ENCODE measurements around the gene MDM4. TPM values are rescaled to one million over a fixed set of nuclear protein-coding genes. Genes with fewer than 3 reads are reported as not detected.
A peak's percentile ranks its signal among the peaks of the same experiment; 100 is the strongest.

Gene MDM4
- total RNA-seq, 4 donors from 2014 or later = 21.6 to 51.1 (median 28.5) TPM

DNA sequence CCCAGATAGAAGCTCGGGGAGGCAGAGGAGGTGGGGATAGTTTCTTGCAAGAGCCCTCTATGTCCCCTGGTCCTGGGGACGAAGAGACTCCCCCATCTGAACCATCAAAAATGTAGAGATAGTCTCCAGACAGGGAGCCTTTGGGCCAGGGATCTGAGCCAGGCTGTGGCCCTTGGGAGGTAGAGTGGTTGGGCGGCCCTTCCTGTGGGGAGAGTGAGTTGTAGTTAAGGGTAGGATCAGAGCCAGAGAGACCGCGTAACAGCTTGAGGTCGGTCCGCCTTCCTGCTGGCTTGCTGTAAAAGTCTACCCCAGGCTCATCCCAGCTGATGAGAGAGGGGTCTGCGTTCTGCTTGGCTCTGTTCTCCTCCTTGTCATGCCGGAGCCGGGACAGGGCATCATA is 46.9 kb upstream of the MDM4 start:
- H3K4me1 ChIP-seq = peaks cover 40 to 50% (median 46%) of the 10 kb centered on the region in 4 donors
- TF ChIP-seq POLR2A (IDR thresholded peaks at IDR 0.05; ENCODE audit: low read depth) (no peak), POLR2AphosphoS5 (IDR thresholded peaks at IDR 0.05) (no peak), EP300 (IDR thresholded peaks at IDR 0.05) (no peak)
- TF ChIP-seq, protein P1, sequence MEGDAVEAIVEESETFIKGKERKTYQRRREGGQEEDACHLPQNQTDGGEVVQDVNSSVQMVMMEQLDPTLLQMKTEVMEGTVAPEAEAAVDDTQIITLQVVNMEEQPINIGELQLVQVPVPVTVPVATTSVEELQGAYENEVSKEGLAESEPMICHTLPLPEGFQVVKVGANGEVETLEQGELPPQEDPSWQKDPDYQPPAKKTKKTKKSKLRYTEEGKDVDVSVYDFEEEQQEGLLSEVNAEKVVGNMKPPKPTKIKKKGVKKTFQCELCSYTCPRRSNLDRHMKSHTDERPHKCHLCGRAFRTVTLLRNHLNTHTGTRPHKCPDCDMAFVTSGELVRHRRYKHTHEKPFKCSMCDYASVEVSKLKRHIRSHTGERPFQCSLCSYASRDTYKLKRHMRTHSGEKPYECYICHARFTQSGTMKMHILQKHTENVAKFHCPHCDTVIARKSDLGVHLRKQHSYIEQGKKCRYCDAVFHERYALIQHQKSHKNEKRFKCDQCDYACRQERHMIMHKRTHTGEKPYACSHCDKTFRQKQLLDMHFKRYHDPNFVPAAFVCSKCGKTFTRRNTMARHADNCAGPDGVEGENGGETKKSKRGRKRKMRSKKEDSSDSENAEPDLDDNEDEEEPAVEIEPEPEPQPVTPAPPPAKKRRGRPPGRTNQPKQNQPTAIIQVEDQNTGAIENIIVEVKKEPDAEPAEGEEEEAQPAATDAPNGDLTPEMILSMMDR (IDR thresholded peaks at IDR 0.05) = no peak
- peaks cover 0 to 31% (median 8%) of the 10 kb centered on the region in 4 donors for H3K36me3 ChIP-seq
- intact Hi-C loops (cut with DNase I) = no loop called here
- H3K27ac ChIP-seq (replicated peaks in 1 of 4) = peak overlapping the region in 2 of 4 donors; percentile 9 to 19
- no peak overlapping the region for H3K4me3 ChIP-seq
- no peak for DNase-seq (ENCODE audit: extremely low spot score)
- H3K9me3 ChIP-seq = no peaks in the 10 kb centered on the region
- 87% methylated on average over 7 of the region's 10 CpGs for WGBS
- no peaks in the 10 kb centered on the region for H3K27me3 ChIP-seq

DNA sequence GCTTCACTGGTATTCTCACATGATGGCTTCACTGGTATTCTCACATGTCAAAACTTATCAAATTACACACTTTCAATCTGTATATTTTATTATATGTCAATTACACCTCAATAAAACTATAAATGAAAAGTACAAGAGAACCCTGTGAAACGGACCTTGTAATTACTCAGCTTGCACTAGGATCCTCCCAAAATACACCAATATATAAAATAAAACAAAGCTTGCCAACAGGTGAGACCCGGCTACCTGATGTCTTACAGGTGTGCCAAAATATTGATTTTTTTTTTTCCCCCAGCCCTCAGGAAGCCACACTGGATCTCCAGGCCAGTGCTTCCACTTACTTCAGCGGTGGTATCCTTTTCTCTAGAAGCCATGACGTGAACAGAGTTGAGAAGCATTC is 44.5 kb upstream of the MDM4 start:
- Histone ChIP-seq H3K36me3 (peaks cover 0 to 23% (median 8%) of the 10 kb centered on the region in 4 donors), H3K9me3 (no peaks in the 10 kb centered on the region), H3K27ac (replicated peaks in 1 of 4) (no peak overlapping the region), H3K27me3 (no peaks in the 10 kb centered on the region), H3K4me1 (peaks cover 31 to 41% (median 38%) of the 10 kb centered on the region in 4 donors), H3K4me3 (no peak overlapping the region)
- DNase-seq (ENCODE audit: extremely low spot score) = no peak
- 96% methylated on average over 4 of the region's 4 CpGs for WGBS
- TF ChIP-seq POLR2A (IDR thresholded peaks at IDR 0.05; ENCODE audit: low read depth) = no peak
- no peak for TF ChIP-seq EP300 (IDR thresholded peaks at IDR 0.05)
- no peak for TF ChIP-seq POLR2AphosphoS5 (IDR thresholded peaks at IDR 0.05)
- TF ChIP-seq, protein P1 (IDR thresholded peaks at IDR 0.05) = no peak
- intact Hi-C loops (cut with DNase I) = no loop called here

DNA sequence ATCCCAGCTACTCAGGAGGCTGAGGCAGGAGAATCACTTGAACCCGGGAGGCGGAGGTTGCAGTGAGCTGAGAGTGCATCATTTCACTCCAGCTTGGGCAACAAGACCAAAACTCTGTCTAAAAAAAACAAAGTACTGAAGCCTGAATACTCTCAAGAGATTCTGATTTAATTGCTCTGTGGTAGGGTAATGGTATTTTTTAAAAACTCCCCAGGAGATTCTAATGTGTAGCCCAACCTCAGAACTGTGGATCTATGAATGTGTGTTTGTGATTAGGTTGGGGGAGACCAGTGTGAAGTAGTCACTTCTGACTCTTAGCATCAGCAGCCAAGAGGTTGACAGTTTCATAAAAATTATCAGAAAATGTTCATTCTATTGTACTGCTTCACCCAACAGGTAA is 43.5 kb upstream of the MDM4 start:
- no peak for TF ChIP-seq POLR2A (IDR thresholded peaks at IDR 0.05; ENCODE audit: low read depth)
- TF ChIP-seq POLR2AphosphoS5 (IDR thresholded peaks at IDR 0.05) = no peak
- TF ChIP-seq, protein P1 (IDR thresholded peaks at IDR 0.05) = no peak
- no peak for TF ChIP-seq EP300 (IDR thresholded peaks at IDR 0.05)
- Histone ChIP-seq H3K27ac (replicated peaks in 1 of 4) (no peak overlapping the region), H3K27me3 (no peaks in the 10 kb centered on the region), H3K9me3 (no peaks in the 10 kb centered on the region), H3K4me3 (no peak overlapping the region), H3K4me1 (peaks cover 32 to 43% (median 39%) of the 10 kb centered on the region in 4 donors), H3K36me3 (peaks cover 0 to 19% (median 8%) of the 10 kb centered on the region in 4 donors)
- WGBS = 100% methylated on average over 2 of the region's 2 CpGs
- intact Hi-C loops (cut with DNase I) = no loop called here
- no peak for DNase-seq (ENCODE audit: extremely low spot score)

DNA sequence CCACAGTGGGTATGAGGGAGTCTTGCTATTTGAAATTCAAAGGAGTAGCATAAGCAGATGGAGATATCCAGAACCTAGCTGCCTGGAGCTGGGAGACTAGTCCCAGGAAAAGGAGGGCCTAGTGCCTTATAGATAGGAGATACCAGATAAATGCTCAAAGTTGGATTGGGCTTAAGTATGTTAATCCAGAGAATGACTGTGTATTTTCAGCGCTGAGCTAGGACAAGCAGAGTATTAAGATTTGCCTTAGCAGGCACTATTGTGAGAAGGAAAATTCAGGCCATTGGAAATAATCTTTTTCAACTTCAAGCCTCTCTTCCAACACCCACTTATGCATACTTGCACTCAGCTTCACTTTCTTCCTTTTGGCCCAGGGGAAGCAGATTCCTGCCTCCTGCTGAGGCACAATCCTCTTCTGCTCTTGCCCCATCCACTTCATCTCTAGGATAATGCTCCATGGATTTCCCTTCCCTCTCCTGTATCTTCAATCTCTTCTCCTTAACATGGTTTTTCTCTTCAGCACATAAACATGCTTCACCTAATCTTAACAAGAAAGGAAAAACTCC is 42.7 kb upstream of the MDM4 start:
- no peak for TF ChIP-seq EP300 (IDR thresholded peaks at IDR 0.05)
- no peak for TF ChIP-seq POLR2AphosphoS5 (IDR thresholded peaks at IDR 0.05)
- TF ChIP-seq, protein P1 (IDR thresholded peaks at IDR 0.05) = no peak
- no peak for TF ChIP-seq POLR2A (IDR thresholded peaks at IDR 0.05; ENCODE audit: low read depth)
- WGBS = 96% methylated on average over 1 of the region's 1 CpG

More for the DNA sequence above, 42.7 kb upstream of the MDM4 start:
- Histone ChIP-seq H3K4me1 (peaks cover 38 to 43% (median 41%) of the 10 kb centered on the region in 4 donors), H3K27me3 (no peaks in the 10 kb centered on the region), H3K36me3 (peaks cover 0 to 12% (median 5%) of the 10 kb centered on the region in 4 donors), H3K9me3 (no peaks in the 10 kb centered on the region), H3K27ac (replicated peaks in 1 of 4) (no peak overlapping the region), H3K4me3 (no peak overlapping the region)
- intact Hi-C loops (cut with DNase I) = no loop called here
- no peak for DNase-seq (ENCODE audit: extremely low spot score)
